IPS-11a (cell line): ENCODE results near the gene DMD.
"Not testable (repeated sequence)": the region's sequence is repeated elsewhere in the genome, so short reads cannot be mapped to it uniquely, and the experiment has no call there.

Experiments
- H3K4me3 ChIP-seq: one replicate; pipeline ENCODE4 v1.5.1; 2013; ENCODE audit warnings: low read depth, low read length, control low read depth

DMD gene

GRCh38 chrX:32289356-32289755 is 922.0 kb downstream of the DMD start:
- no peak overlapping the region for H3K4me3 ChIP-seq

GRCh38 chrX:32281853-32282252 is 929.5 kb downstream of the DMD start:
- no peak overlapping the region for H3K4me3 ChIP-seq

- no peak overlapping the region for H3K4me3 ChIP-seq
Observed at GRCh38 chrX:32280921-32281320, 930.4 kb downstream of the DMD start.

- no peak overlapping the region for H3K4me3 ChIP-seq
Observed at GRCh38 chrX:32280489-32280888, 930.9 kb downstream of the DMD start.

- H3K4me3 ChIP-seq: no peak overlapping the region
Observed at GRCh38 chrX:32276153-32276552, 935.2 kb downstream of the DMD start.

GRCh38 chrX:32269866-32270265 is 941.5 kb downstream of the DMD start:
- H3K4me3 ChIP-seq: no peak overlapping the region

GRCh38 chrX:32268207-32268606 is 943.1 kb downstream of the DMD start:
- H3K4me3 ChIP-seq: no peak overlapping the region

GRCh38 chrX:32267796-32268195 is 943.6 kb downstream of the DMD start:
- H3K4me3 ChIP-seq: no peak overlapping the region

GRCh38 chrX:32246675-32247074 is 964.7 kb downstream of the DMD start:
- H3K4me3 ChIP-seq: not testable (repeated sequence)

- no peak overlapping the region for H3K4me3 ChIP-seq
Observed at GRCh38 chrX:32195611-32196010, 1015.7 kb downstream of the DMD start.

GRCh38 chrX:32191316-32191715 is 1020.0 kb downstream of the DMD start:
- H3K4me3 ChIP-seq: no peak overlapping the region

GRCh38 chrX:32185160-32185559 is 1026.2 kb downstream of the DMD start:
- H3K4me3 ChIP-seq: no peak overlapping the region

GRCh38 chrX:32183066-32183465 is 1028.3 kb downstream of the DMD start:
- no peak overlapping the region for H3K4me3 ChIP-seq

- H3K4me3 ChIP-seq: no peak overlapping the region
Observed at GRCh38 chrX:32176510-32176909, 1034.8 kb downstream of the DMD start.

- no peak overlapping the region for H3K4me3 ChIP-seq
Observed at GRCh38 chrX:32170481-32170880, 1040.9 kb downstream of the DMD start.

- H3K4me3 ChIP-seq: no peak overlapping the region
Observed at GRCh38 chrX:32155044-32155638, 1056.2 kb downstream of the DMD start.

GRCh38 chrX:32153585-32153984 is 1057.8 kb downstream of the DMD start:
- no peak overlapping the region for H3K4me3 ChIP-seq

- no peak overlapping the region for H3K4me3 ChIP-seq
Observed at GRCh38 chrX:32150141-32150540, 1061.2 kb downstream of the DMD start.

- H3K4me3 ChIP-seq: no peak overlapping the region
Observed at GRCh38 chrX:32141841-32142240, 1069.5 kb downstream of the DMD start.

GRCh38 chrX:32139476-32139875 is 1071.9 kb downstream of the DMD start:
- H3K4me3 ChIP-seq: no peak overlapping the region

GRCh38 chrX:32137525-32137924 is 1073.8 kb downstream of the DMD start:
- no peak overlapping the region for H3K4me3 ChIP-seq

- no peak overlapping the region for H3K4me3 ChIP-seq
Observed at GRCh38 chrX:32126997-32127396, 1084.4 kb downstream of the DMD start.

- no peak overlapping the region for H3K4me3 ChIP-seq
Observed at GRCh38 chrX:32118832-32119231, 1092.5 kb downstream of the DMD start.
